SW480 (cell line): Measurements from ENCODE around the gene CWC27.

Source experiments
- DNase-seq: peaks from one replicate; pipeline ENCODE4 v3.0.0-alpha.2; 2016; ENCODE audit warnings: low spot score

Gene CWC27

GRCh38 chr5:64768358-64769312, at the start of gene CWC27, which contains the start of gene SREK1IP1:
Gene CWC27 (plus strand): TSS chr5:64768930. CDS start chr5:64769147, 217 bp downstream.
Gene SREK1IP1 (minus strand): TSS chr5:64768691. CDS start chr5:64768517, 174 bp downstream.
- peak; percentile 91 for DNase-seq

GRCh38 chr5:64722588-64722987, 46.1 kb upstream of the CWC27 start:
- no peak for DNase-seq

GRCh38 chr5:64727150-64727549, 41.6 kb upstream of the CWC27 start:
- no peak for DNase-seq

GRCh38 chr5:64742411-64742810, 26.3 kb upstream of the CWC27 start:
- DNase-seq, result no peak

GRCh38 chr5:64742821-64743220, 25.9 kb upstream of the CWC27 start:
- DNase-seq, result no peak

GRCh38 chr5:64744914-64745313, 23.8 kb upstream of the CWC27 start:
- DNase-seq, result no peak

GRCh38 chr5:64746446-64746845, 22.3 kb upstream of the CWC27 start:
- DNase-seq, result no peak

GRCh38 chr5:64749385-64749784, 19.3 kb upstream of the CWC27 start:
- DNase-seq, result no peak

GRCh38 chr5:64754066-64754465, 14.7 kb upstream of the CWC27 start:
- DNase-seq, result no peak

GRCh38 chr5:64758901-64759300, 9.8 kb upstream of the CWC27 start:
- DNase-seq, result no peak

GRCh38 chr5:64759960-64760660, 8.6 kb upstream of the CWC27 start:
- no peak for DNase-seq

GRCh38 chr5:64763948-64764503, 4.7 kb upstream of the CWC27 start:
- no peak for DNase-seq

GRCh38 chr5:64765804-64766504, 2.8 kb upstream of the CWC27 start:
- peak; percentile 20 for DNase-seq

- DNase-seq, result no peak
Observed at GRCh38 chr5:64766941-64767340, 1.8 kb upstream of the CWC27 start.

- peak; percentile 2 for DNase-seq
Observed at GRCh38 chr5:64767959-64768357, 772 bp upstream of the CWC27 start.

- no peak for DNase-seq
Observed at GRCh38 chr5:64769855-64770254, 1.1 kb downstream of the CWC27 start.

- DNase-seq, result no peak
Observed at GRCh38 chr5:64771736-64772135, 3.0 kb downstream of the CWC27 start.

GRCh38 chr5:64773533-64773932, 4.8 kb downstream of the CWC27 start:
- no peak for DNase-seq

GRCh38 chr5:64775291-64775690, 6.6 kb downstream of the CWC27 start:
- no peak for DNase-seq

- peak; percentile 60 for DNase-seq
Observed at GRCh38 chr5:64784451-64785025, 15.8 kb downstream of the CWC27 start.

GRCh38 chr5:64786372-64786771, 17.6 kb downstream of the CWC27 start:
- DNase-seq, result no peak

GRCh38 chr5:64788156-64788555, 19.4 kb downstream of the CWC27 start:
- DNase-seq, result no peak
